ENCODE results near the gene DCDC1. TPM values are rescaled to one million over a fixed set of nuclear protein-coding genes. Genes with fewer than 3 reads are reported as not detected.

Gene DCDC1
- total and polyA plus RNA-seq, 4 donors = 3.1 to 9.8 (median 5.8) TPM

- Histone ChIP-seq H3K36me3 (ENCODE audit: control insufficient read depth, insufficient read depth, low read length) (no peaks in the 10 kb centered on the region), H3K27ac (ENCODE audit: low read depth, low read length) (no peak overlapping the region), H3K4me1 (ENCODE audit: control insufficient read depth, insufficient read depth, low read length) (no peaks in the 10 kb centered on the region), H3K9me3 (ENCODE audit: control insufficient read depth, insufficient read depth, low read length) (no peaks in the 10 kb centered on the region), H3K4me3 (ENCODE audit: low read depth, low read length) (no peak overlapping the region), H3K27me3 (ENCODE audit: control insufficient read depth, insufficient read depth, low read length) (no peaks in the 10 kb centered on the region)
- WGBS (ENCODE audit: insufficient coverage) = 80% methylated on average over 3 of the region's 7 CpGs
- no peak for DNase-seq (ENCODE audit: low read depth in 4 of 6, low spot score in 6 of 6)
Observed at GRCh38 chr11:30990625-30991296, 378.8 kb downstream of the DCDC1 start.

DNA sequence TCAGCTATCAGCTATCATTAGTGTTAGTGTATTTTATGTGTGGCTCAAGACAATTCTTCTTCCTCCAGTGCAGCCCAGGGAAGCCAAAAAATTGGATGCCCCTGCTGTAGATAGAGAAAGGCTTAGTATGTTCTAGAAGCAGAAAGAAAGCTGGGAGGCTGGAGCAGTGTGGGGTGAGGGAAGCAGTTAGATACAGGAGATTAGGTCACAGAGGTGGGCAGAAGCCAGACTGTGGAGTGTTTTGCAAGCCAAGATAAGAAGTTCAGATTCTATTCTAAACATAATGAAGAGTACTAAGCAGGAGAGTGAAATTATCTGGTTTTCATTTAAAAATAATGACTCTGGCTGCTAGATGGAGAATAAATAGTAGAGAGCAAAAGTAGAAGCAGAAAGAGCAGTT is 381.7 kb downstream of the DCDC1 start:
- Histone ChIP-seq H3K4me1 (ENCODE audit: control insufficient read depth, insufficient read depth, low read length) (no peaks in the 10 kb centered on the region), H3K27me3 (ENCODE audit: control insufficient read depth, insufficient read depth, low read length) (no peaks in the 10 kb centered on the region), H3K9me3 (ENCODE audit: control insufficient read depth, insufficient read depth, low read length) (no peaks in the 10 kb centered on the region), H3K4me3 (ENCODE audit: low read depth, low read length) (no peak overlapping the region), H3K27ac (ENCODE audit: low read depth, low read length) (no peak overlapping the region), H3K36me3 (ENCODE audit: control insufficient read depth, insufficient read depth, low read length) (no peaks in the 10 kb centered on the region)
- DNase-seq (ENCODE audit: low read depth in 4 of 6, low spot score in 6 of 6) = no peak

GRCh38 chr11:30985536-30985935 is 384.0 kb downstream of the DCDC1 start:
- no peak for DNase-seq (ENCODE audit: low read depth in 4 of 6, low spot score in 6 of 6)
- H3K4me3 ChIP-seq (ENCODE audit: low read depth, low read length) = no peak overlapping the region

DNA sequence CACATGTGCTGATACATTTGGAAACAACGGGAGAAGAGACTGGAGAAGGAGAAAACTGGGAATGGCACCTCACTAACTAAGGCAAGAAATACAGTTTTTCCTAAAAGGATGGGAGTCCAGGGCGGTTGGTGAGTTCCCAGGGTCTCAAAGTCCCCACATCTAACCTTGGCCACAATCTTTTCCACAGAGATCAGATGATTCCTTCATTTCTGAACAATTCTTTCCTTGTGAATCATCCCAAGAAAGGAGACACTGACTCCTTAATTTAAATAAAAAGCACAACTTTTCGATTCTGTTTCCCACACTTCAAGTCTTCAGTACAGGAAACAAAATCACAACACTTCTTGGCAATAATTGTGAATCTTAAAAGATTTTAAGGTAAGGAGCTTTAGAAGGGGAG is 384.7 kb downstream of the DCDC1 start:
- no peaks in the 10 kb centered on the region for H3K36me3 ChIP-seq (ENCODE audit: control insufficient read depth, insufficient read depth, low read length)
- no peaks in the 10 kb centered on the region for H3K27me3 ChIP-seq (ENCODE audit: control insufficient read depth, insufficient read depth, low read length)
- no peaks in the 10 kb centered on the region for H3K4me1 ChIP-seq (ENCODE audit: control insufficient read depth, insufficient read depth, low read length)
- H3K27ac ChIP-seq (ENCODE audit: low read depth, low read length) = no peak overlapping the region
- no peak for DNase-seq (ENCODE audit: low read depth in 4 of 6, low spot score in 6 of 6)
- no peak overlapping the region for H3K4me3 ChIP-seq (ENCODE audit: low read depth, low read length)
- 67% methylated on average over 1 of the region's 3 CpGs for WGBS (ENCODE audit: insufficient coverage)
- H3K9me3 ChIP-seq (ENCODE audit: control insufficient read depth, insufficient read depth, low read length) = no peaks in the 10 kb centered on the region

More at GRCh38 chr11:30985536-30985935, 384.0 kb downstream of the DCDC1 start:
- H3K9me3 ChIP-seq (ENCODE audit: control insufficient read depth, insufficient read depth, low read length) = no peaks in the 10 kb centered on the region
- no peak overlapping the region for H3K27ac ChIP-seq (ENCODE audit: low read depth, low read length)
- no peaks in the 10 kb centered on the region for H3K27me3 ChIP-seq (ENCODE audit: control insufficient read depth, insufficient read depth, low read length)
- H3K4me1 ChIP-seq (ENCODE audit: control insufficient read depth, insufficient read depth, low read length) = no peaks in the 10 kb centered on the region
- no peaks in the 10 kb centered on the region for H3K36me3 ChIP-seq (ENCODE audit: control insufficient read depth, insufficient read depth, low read length)

GRCh38 chr11:30984442-30984816 is 385.1 kb downstream of the DCDC1 start:
- H3K27ac ChIP-seq (ENCODE audit: low read depth, low read length) = no peak overlapping the region
- no peak for DNase-seq (ENCODE audit: low read depth in 4 of 6, low spot score in 6 of 6)
- no peak overlapping the region for H3K4me3 ChIP-seq (ENCODE audit: low read depth, low read length)
- WGBS (ENCODE audit: insufficient coverage) = no CpG with 5 or more reads among the region's 4 CpGs
- H3K27me3 ChIP-seq (ENCODE audit: control insufficient read depth, insufficient read depth, low read length) = no peaks in the 10 kb centered on the region
- H3K9me3 ChIP-seq (ENCODE audit: control insufficient read depth, insufficient read depth, low read length) = no peaks in the 10 kb centered on the region
- no peaks in the 10 kb centered on the region for H3K36me3 ChIP-seq (ENCODE audit: control insufficient read depth, insufficient read depth, low read length)
- H3K4me1 ChIP-seq (ENCODE audit: control insufficient read depth, insufficient read depth, low read length) = no peaks in the 10 kb centered on the region

DNA sequence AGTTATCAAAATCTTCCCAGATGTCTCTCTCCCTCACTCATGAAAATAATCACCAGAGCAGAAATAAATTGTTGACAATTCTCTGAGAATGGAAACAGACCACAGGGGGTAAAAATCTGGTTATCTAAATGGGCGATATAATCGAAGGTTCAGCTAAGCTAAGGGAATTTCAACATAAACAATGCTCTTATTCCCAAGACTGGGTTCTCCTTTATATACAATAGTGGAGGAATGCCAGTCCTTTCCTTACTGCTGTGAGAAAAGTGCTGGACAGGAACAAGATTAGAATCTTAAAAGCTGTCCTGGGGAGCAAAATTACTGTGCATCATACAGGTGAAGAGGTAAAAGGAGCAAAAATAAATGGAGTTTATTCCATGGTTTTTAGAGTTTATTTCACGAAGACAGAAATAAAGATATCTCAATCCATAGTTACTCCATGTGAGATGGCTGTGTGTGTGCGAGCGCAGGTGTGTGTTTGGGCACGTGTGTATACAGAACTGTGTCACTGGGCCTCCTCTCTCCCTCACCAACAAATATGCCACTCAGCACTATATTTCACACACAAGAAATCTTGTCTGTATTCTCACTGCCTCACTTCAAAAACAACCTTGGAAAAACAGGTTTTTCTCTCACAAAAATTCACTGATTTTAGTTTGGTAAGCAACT is 385.6 kb downstream of the DCDC1 start:
- H3K9me3 ChIP-seq (ENCODE audit: control insufficient read depth, insufficient read depth, low read length) = no peaks in the 10 kb centered on the region
- no peaks in the 10 kb centered on the region for H3K36me3 ChIP-seq (ENCODE audit: control insufficient read depth, insufficient read depth, low read length)
- no peak overlapping the region for H3K27ac ChIP-seq (ENCODE audit: low read depth, low read length)
- DNase-seq (ENCODE audit: low read depth in 4 of 6, low spot score in 6 of 6) = peak in 1 of 6 donors; percentile 28
- H3K4me3 ChIP-seq (ENCODE audit: low read depth, low read length) = no peak overlapping the region
- H3K27me3 ChIP-seq (ENCODE audit: control insufficient read depth, insufficient read depth, low read length) = no peaks in the 10 kb centered on the region
- H3K4me1 ChIP-seq (ENCODE audit: control insufficient read depth, insufficient read depth, low read length) = no peaks in the 10 kb centered on the region
- WGBS (ENCODE audit: insufficient coverage) = no CpG with 5 or more reads among the region's 6 CpGs

DNA sequence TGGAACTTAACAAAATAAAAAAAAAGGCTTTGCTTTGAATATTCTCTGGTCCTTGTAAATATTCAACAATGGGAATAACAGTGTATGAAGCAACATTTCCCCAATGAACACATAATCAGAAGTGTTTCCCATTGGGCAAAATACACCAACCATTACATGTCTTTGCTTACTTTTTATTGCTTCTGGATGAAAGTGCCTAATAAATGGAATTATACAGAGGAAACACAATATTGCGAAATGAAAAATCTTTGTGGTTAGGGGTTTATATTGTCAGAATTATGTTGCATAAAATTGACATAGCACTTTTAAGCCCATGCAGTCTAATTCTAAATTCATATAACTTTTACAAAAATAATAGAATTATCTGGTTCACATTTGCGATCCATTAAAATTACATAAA is 386.4 kb downstream of the DCDC1 start:
- Histone ChIP-seq H3K9me3 (ENCODE audit: control insufficient read depth, insufficient read depth, low read length) (no peaks in the 10 kb centered on the region), H3K27ac (ENCODE audit: low read depth, low read length) (no peak overlapping the region), H3K4me3 (ENCODE audit: low read depth, low read length) (no peak overlapping the region), H3K4me1 (ENCODE audit: control insufficient read depth, insufficient read depth, low read length) (no peaks in the 10 kb centered on the region), H3K36me3 (ENCODE audit: control insufficient read depth, insufficient read depth, low read length) (no peaks in the 10 kb centered on the region), H3K27me3 (ENCODE audit: control insufficient read depth, insufficient read depth, low read length) (no peaks in the 10 kb centered on the region)
- peak in 1 of 6 donors; percentile 11 for DNase-seq (ENCODE audit: low read depth in 4 of 6, low spot score in 6 of 6)
- no CpG with 5 or more reads among the region's 2 CpGs for WGBS (ENCODE audit: insufficient coverage)

DNA sequence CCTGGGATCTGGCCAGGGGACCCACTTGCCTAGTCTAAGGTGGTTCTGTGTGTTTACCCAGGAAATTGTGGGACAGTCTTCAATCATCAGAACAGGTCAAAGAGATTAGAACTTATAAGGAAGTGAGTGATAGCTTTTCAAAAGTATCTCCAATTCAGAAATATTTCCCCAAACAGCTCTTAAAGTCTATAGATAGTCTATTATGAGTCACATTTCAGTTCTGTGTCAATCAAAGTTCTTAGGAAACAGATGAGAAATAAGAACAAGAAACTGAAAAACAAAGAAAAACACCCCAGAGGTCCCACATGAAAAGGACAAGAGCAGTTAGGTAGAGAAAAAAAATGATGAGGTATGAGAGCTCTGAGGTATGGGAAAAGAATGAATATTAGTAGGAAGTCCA is 402.0 kb downstream of the DCDC1 start:
- Histone ChIP-seq H3K4me1 (ENCODE audit: control insufficient read depth, insufficient read depth, low read length) (no peaks in the 10 kb centered on the region), H3K27me3 (ENCODE audit: control insufficient read depth, insufficient read depth, low read length) (no peaks in the 10 kb centered on the region), H3K27ac (ENCODE audit: low read depth, low read length) (no peak overlapping the region), H3K36me3 (ENCODE audit: control insufficient read depth, insufficient read depth, low read length) (no peaks in the 10 kb centered on the region), H3K9me3 (ENCODE audit: control insufficient read depth, insufficient read depth, low read length) (no peaks in the 10 kb centered on the region), H3K4me3 (ENCODE audit: low read depth, low read length) (no peak overlapping the region)
- no peak for DNase-seq (ENCODE audit: low read depth in 4 of 6, low spot score in 6 of 6)

DNA sequence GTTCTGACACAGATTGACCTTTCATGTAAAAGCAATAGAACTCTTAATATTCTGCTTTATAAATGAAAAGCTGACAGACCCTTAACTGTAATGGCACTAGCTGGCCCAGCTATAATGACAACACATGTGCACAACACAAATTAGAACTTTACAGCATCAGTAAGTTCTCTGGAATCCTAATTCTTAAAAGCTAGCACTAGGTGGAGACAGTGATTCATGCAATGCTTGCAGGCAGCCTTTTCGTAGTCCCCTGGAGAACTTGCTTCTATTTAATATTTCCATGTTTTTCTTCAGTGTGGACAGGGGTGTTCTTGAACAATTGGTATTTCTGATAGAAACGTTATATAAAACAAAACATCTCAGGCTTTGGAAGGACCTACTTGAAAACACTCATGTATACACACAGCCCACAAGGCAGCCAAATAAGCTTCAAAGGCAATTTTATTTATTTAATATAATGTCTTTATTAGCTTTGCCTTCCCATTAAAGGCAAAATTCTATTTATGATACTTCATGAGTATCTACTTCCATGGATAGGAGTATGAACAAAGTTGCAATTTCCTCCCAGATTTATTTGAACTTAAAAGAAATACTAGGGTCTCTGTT is 409.0 kb downstream of the DCDC1 start:
- DNase-seq (ENCODE audit: low read depth in 4 of 6, low spot score in 6 of 6) = peak in 5 of 6 donors; percentile 30 to 92 (median 44)
- no peaks in the 10 kb centered on the region for H3K36me3 ChIP-seq (ENCODE audit: control insufficient read depth, insufficient read depth, low read length)
- no peaks in the 10 kb centered on the region for H3K27me3 ChIP-seq (ENCODE audit: control insufficient read depth, insufficient read depth, low read length)
- H3K4me1 ChIP-seq (ENCODE audit: control insufficient read depth, insufficient read depth, low read length) = no peaks in the 10 kb centered on the region
- H3K27ac ChIP-seq (ENCODE audit: low read depth, low read length) = no peak overlapping the region
- no CpG with 5 or more reads among the region's 2 CpGs for WGBS (ENCODE audit: insufficient coverage)
- H3K9me3 ChIP-seq (ENCODE audit: control insufficient read depth, insufficient read depth, low read length) = no peaks in the 10 kb centered on the region
- H3K4me3 ChIP-seq (ENCODE audit: low read depth, low read length) = no peak overlapping the region

- no peaks in the 10 kb centered on the region for H3K27me3 ChIP-seq (ENCODE audit: control insufficient read depth, insufficient read depth, low read length)
- no peak overlapping the region for H3K27ac ChIP-seq (ENCODE audit: low read depth, low read length)
- no peaks in the 10 kb centered on the region for H3K4me1 ChIP-seq (ENCODE audit: control insufficient read depth, insufficient read depth, low read length)
- H3K36me3 ChIP-seq (ENCODE audit: control insufficient read depth, insufficient read depth, low read length) = no peaks in the 10 kb centered on the region
- H3K4me3 ChIP-seq (ENCODE audit: low read depth, low read length) = no peak overlapping the region
- DNase-seq (ENCODE audit: low read depth in 4 of 6, low spot score in 6 of 6) = no peak
- WGBS (ENCODE audit: insufficient coverage) = 92% methylated on average over 2 of the region's 3 CpGs
- H3K9me3 ChIP-seq (ENCODE audit: control insufficient read depth, insufficient read depth, low read length) = no peaks in the 10 kb centered on the region
Observed at GRCh38 chr11:30956751-30957150, 412.8 kb downstream of the DCDC1 start.
